ENCODE measurements around the gene IGF1R.

GRCh38 chr15:98996169-98996568 lies 347.8 kb downstream of the IGF1R start:
- TF ChIP-seq CTCF (IDR thresholded peaks at IDR 0.05; ENCODE audit: insufficient read depth, low read length) (no peak), POLR2AphosphoS5 (IDR thresholded peaks at IDR 0.05; ENCODE audit: low read depth) (no peak), GABPA (IDR thresholded peaks at IDR 0.05; ENCODE audit: low read depth) (no peak)
